Measurements from ENCODE around the gene PHF21A.

PHF21A gene

DNA sequence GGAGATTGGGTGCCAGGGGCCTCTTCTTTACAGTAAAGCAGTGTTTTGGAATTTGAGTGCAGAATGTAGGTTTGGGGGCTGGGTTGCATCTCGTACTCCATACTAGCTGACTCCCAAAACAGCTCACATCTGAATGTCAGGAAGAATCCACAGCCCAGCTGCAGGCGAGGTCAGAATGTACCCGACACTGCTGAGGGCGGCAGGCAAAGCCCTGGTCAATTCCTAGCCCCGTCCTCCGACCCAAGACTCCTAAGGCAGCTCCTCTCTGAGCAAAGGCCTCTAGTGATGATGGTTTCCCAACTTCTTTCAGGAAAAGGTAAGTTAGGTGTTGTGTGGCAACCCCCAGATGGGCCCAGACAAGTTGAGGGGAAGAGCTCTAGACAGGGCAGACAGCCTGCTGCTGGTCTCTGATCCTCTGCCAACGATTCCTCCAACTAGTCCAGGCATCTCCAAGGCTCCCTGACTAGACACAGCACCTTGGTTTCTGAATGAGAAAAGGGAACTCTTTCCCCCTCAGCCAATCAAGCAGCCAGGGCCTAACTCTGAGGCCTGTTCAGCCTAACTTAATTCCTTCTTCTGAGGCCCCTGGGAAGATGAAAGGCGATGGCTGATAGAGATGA, 190.2 kb downstream of the PHF21A start:
- no peak for DNase-seq

DNA sequence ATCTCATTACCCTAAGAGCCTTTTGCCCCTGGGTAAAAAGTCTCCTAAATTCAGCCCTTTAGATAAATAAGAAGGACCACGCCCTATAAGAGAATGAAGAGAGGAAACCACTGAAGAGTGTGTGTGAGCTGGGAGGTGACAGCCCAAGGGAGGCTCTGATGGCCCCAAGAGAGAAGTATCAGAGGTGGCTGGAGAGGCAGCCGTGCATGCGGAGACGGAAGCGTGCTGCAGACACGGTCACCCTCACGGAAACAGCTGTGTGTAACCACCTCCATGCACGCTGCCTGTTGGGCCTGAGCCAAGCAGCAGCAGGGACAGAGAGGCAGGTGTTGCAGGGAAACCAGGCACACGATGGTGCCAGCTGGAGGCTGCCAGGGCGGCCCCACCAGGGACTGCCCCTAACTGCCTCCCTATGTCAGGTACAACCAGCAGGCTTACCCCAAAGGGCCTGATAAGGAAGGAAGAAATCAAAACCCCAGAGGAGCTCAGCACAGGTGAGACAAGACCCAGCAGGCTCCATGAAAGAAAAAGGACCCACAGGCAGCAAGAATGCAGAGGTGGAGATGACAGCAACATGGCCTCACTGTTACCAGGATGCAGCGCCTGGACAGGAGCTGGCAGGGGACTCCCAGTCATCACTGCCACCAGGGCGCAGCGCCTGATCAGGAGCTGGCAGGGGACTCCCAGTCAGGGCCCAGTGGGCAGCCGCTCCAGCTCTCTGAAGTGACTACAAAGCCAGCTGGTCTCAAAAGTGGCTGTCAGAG, 191.0 kb downstream of the PHF21A start:
- DNase-seq: no peak

DNA sequence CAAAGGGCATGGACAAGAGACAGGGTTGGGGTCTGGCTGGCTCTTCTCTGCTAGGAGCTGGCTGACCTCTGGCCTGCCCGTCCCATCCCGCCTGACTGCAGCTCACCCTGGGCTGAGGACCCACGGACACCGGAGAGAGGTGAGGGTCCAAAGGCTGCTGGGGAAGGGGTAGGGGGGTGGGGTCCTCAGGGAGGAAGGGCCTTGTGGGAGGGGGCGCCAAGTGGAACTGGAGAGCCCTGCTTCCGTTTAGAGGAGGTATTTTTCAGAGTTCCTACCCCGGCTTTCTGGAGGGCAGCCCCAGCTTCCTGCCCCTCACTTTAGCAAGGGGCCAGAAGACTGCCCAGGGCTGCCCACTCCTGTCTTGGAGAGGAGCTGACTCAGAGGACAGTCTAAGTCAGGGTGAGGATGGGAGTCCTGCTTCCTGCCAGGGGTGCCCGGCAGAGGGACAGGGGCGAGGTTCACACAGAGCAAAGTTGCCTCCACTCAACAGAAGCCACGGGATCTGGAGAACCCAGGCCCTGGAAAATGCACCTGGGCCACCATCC, 191.7 kb downstream of the PHF21A start:
- DNase-seq: peak; percentile 32

DNA sequence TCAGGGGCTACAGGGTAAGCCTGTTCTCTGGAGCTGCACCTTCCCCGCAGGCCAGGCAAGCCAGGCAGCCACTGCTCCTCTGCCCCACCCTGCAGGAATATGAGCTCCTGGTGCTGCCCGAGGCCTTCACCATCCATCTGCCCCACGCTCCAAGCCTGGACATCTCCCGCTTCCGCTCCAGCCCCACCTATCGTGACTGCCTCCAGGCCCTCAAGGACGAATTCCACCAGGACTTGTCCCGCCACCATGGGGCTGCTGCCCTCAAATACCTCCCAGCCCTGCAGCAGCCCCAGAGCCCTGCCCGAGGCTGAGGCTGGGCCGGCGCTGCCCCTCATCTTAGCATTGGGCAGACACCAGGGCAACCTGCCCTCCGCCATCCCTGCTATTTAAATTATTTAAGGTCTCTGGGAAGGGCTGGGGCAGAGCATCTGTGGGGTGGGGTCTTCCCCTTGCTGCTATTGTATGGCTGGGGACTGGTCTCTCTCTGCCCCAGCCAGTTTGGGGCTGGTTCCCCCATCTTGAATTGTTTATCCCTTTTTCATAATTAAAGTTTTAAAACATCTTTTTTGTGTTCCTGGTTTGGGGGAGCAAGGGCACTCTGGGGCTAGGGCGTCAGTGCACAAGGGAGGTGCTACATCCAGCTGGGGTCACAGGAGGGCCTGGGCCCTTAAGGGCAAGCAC, 192.6 kb downstream of the PHF21A start:
- no peak for DNase-seq

DNA sequence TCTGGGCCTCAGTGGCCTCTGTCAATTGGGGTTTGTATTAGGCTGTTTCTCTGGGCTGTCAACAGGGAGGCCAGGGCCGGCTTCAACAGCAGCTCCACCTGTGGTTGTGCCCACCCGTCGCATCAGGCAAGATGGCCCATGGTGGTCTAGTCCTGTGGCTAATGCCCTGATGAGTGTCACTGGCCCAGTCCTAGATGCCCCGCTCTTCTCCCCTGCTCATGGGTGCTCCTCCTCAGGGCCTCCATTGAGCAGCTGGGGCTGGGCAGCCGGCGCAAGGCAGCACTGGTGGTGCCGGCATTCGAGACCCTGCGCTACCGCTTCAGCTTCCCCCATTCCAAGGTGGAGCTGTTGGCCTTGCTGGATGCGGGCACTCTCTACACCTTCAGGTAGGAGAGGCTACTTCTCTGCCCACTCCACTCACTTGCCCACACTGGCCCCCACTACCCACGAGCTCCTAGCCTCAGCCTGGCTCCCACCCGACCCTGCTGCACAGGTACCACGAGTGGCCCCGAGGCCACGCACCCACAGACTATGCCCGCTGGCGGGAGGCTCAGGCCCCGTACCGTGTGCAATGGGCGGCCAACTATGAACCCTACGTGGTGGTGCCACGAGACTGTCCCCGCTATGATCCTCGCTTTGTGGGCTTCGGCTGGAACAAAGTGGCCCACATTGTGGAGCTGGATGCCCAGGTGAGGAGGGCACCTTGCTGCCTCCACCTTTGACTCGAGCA, 193.4 kb downstream of the PHF21A start:
- DNase-seq: no peak

DNA sequence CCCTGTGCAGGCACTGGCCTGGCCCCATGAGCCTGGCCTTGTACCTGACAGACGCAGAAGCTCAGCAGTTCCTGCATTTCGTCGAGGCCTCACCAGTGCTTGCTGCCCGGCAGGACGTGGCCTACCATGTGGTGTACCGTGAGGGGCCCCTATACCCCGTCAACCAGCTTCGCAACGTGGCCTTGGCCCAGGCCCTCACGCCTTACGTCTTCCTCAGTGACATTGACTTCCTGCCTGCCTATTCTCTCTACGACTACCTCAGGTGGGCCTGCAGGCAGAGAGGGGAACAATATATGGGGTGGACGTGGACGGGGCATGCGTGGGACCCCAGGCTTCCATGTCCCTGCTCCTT, 193.9 kb downstream of the PHF21A start:
- DNase-seq: no peak

DNA sequence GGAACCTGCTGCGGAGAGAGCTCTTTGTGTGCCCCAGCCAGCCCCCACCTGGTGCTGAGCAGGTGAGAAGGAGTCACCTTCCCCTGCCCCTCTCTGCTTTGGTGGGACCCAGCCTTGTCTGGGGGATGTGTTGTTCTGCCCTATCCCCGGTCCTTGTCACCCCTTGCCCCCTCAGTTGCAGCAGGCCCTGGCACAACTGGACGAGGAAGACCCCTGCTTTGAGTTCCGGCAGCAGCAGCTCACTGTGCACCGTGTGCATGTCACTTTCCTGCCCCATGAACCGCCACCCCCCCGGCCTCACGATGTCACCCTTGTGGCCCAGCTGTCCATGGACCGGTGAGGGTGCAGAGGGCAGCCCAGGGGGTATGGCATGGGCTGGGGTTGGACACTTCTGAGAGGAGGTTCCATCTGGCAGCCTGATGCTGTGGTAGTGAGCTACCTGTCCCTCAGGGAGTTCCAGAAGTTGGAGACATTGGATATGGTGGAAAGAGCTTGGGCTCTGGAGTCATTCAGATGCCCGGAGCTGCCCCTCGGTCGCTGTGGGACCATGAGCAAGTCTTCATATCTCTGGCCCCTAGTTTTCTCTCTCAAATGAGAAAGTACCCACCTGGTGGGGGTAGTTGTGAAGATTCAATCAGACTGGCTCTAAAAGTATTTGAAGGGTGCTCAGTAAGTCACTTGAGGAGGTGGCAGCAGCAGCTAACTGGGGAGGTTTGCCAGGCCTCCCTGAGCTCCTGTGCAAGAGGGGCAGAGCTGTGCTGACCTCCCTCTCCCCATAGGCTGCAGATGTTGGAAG, 194.5 kb downstream of the PHF21A start:
- DNase-seq: no peak

DNA sequence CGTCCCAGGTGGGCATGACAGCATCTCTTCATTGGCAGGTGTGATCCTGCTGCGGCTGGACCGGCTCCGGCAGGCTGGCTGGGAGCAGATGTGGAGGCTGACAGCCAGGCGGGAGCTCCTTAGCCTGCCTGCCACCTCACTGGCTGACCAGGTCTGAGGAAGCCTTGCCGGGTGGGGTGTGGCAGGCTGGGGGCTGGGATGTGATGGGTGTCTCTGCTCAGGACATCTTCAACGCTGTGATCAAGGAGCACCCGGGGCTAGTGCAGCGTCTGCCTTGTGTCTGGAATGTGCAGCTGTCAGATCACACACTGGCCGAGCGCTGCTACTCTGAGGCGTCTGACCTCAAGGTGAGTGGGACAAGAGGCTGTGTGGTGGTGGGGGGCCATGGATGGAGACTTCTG, 195.3 kb downstream of the PHF21A start:
- DNase-seq: no peak

DNA sequence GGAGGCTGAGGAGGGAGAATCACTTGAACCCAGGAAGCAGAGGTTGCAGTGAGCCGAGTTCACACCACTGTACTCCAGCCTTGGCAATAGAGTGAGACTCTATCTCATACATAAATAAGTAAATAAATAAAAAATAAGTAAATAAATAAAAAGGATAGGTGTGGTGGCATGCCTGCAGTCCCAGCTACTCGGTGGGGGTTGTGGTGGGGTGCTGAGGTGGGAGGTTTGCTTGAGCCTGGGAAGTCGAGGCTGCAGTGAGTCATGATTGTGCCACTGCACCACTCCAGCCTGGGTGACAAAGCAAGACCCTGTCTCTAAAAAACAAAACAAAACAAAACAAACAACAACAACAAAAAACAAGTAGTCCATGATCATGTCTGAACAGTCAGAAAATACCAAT, 195.7 kb downstream of the PHF21A start:
- DNase-seq: no peak

DNA sequence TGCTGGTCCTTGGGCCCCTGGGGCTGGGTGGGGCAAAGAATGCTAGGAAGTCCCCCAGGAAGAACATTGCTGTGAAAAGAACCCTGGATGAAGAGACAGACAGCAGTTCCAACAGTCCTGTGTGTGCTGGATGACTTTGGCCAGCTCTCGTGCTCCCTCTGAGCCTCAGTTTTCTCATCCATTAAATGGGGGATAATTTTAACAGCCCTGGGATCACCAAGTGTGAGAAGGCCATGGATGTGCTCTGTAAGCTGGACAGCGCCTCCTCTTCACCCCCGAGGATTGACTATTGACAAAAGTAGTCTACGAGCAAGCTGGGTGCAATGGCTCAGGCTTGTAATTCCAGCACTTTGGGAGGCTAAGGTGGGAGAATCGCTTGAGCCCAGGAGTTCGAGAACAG, 196.3 kb downstream of the PHF21A start:
- DNase-seq: no peak

DNA sequence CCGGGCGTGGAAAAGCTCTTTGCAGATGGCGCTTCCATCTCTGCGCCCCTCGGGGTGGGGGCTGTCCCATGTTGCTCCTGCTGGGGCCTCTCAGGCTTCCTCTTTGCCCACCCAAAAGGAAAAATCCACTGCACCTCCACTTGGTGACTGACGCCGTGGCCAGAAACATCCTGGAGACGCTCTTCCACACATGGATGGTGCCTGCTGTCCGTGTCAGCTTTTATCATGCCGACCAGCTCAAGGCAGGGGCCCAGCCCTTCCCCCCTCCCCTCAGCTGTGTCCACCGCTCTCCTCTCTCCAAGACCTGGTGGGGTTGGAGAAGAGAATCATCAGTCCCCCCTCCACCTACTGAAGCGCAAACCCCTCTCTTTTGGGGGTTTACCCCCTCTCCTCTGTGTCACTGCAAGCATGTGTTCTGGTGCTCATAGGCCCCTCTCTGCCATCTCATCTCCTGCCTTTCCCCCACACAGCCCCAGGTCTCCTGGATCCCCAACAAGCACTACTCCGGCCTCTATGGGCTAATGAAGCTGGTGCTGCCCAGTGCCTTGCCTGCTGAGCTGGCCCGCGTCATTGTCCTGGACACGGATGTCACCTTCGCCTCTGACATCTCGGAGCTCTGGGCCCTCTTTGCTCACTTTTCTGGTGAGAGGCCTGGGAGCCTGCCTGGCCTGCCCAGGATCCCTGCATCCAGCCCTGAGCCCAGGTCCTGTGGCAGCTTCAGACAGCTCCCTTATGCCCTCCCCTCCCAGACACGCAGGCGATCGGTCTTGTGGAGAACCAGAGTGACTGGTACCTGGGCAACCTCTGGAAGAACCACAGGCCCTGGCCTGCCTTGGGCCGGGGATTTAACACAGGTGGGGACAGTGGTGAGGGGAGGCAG, 197.0 kb downstream of the PHF21A start:
- DNase-seq: no peak

DNA sequence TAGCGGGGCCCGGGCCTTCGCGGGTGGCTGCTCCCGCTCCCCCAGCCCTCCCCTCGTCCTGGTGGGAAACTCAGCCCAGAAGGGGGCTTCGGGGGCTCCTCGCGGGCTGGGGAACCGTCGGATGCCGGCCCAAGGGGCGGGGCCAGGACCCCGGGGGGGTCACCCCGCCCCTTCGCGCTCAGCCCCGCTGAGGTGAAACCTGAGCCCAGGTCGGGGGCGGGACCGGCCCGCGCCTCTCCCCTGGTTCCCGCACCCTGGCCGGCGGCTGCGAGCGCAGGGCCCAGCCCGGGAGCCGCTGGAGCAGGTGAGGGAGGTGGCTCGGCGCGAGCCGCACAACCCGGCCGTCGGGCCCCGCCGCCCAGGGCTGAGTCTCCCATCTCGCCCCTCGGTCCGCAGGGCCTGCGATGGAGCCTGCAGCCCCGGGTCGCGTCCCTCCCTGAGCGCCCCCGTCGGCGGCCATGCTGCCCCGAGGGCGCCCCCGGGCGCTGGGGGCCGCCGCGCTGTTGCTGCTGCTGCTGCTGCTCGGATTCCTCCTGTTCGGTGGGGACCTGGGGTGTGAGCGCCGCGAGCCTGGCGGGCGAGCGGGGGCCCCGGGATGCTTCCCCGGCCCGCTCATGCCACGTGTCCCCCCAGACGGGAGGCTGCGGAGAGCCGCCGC, 198.7 kb downstream of the PHF21A start, which contains the start of gene LARGE2:
Gene LARGE2, plus strand, starts transcription at position 232 of the 658 bp plus-strand sequence. Its CDS starts 227 bp downstream, at position 459.
- no peak for DNase-seq

DNA sequence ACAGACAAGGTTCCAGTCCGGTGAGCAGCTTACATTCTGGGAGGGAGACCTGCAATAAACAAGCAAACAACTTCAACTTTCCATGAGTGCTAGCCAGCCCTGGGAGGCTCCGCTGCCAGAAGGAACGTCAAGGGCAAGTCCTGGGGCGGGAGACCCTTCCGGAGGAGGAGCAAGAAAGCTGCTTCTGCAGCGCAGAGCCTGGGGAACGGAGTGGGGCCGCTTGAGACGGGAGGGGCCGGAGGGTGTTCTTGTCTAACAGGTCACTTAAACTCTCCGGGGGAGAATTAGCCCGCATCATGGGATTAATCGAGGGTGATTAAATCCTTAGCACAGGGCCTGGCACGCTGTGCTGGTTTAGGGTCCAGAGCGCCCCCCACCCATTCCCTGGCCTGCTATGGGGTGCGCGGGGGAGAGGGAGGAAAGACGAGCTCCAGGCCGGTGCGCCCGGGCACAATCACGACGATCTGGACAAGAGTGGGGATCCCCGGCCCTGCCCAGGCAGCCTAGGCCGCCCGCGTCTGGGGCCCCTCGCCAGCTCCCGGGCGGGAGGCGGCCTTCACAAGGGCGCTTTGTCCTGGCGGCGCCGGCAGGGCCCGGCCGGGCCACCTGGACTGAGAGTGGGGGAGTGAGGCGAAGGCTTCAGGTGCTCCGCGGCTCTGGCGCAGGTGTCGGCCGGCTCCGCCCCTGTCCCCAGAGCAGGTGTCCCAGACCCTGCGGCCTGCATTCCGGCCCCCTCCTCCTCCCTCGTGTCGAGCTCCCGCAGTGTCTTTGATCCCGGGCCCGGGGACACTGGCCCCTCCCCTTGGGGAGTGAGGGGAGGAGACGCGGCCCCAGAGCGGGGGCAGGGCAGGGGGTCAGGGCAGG, 199.5 kb downstream of the PHF21A start:
- DNase-seq: no peak

DNA sequence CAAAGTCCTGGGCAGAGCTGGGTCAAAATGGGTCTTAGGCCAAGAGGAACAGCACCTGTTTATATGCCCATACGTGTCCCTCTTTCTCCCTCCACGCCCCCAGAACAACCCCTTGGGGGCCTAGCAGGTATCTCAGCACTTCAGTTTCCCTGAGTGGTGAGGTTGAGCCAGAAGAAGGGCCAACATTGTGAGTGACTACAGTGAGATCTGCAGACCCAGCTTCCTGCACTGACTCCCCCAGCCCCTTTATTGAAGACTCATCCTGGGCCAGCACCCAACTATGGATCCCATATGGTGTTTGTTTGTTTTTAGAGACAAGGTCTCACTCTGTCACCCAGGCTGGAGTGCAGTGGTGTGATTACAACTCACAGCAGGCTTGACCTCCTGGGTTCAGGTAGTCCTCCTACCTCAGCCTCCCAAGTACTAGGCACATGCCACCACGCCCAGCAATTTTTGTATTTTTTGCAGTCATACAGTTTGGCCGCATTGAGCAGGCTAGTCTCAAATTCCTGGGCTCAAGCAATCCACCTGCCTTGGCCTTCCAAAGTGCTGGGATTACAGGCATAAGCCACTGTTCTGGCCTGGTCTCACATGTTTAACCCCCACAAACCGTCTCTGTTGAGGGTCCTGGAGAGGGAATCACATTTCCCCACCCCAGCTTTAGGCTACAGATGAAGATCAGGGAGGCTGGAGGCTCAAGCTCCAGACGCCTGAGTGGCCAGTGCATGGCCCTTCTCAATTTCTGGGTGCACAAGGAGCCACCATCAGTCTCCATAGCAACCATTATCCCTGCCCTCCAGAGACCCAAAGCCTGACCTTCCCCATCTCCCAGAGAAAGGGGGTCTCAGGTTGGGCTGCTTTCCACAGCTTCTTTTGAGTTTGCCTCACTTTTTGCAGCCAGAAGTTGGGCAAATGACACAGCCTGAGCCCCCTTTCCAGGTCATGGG, 200.4 kb downstream of the PHF21A start:
- no peak for DNase-seq

DNA sequence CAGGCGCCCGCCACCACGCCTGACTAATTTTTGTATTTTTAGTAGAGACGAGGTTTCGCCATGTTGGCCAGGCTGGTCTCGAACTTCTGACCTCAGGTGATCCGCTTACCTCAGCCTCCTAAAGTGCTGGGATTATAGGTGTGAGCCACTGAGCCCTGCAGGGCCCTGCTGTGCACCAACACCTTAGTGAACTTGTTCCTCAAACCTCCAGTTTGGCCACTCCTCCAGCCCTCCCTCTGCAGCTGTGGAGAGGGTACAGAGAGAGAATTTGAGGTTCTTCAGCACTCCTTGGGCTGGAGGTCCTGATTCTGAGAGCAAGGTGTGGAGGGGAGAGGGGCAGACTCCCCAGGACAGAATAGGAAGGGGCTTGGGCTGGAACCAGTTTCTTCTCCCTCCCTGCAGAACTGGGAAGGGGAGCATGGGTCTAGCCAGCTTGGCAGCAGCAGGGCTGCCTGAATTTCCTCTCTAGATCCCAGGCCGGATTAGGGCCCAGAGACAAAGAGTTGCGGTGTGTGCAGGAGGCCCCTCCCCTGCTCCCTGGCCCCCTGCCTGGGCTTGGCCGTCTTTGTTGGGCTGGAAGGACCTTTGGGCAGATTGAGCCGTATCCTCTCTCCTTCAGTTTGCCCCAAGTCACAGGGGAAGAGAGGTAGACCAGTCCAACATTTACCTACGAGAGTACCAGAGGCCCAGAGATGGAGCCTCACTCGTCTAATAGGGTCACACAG, 201.3 kb downstream of the PHF21A start:
- DNase-seq: no peak

DNA sequence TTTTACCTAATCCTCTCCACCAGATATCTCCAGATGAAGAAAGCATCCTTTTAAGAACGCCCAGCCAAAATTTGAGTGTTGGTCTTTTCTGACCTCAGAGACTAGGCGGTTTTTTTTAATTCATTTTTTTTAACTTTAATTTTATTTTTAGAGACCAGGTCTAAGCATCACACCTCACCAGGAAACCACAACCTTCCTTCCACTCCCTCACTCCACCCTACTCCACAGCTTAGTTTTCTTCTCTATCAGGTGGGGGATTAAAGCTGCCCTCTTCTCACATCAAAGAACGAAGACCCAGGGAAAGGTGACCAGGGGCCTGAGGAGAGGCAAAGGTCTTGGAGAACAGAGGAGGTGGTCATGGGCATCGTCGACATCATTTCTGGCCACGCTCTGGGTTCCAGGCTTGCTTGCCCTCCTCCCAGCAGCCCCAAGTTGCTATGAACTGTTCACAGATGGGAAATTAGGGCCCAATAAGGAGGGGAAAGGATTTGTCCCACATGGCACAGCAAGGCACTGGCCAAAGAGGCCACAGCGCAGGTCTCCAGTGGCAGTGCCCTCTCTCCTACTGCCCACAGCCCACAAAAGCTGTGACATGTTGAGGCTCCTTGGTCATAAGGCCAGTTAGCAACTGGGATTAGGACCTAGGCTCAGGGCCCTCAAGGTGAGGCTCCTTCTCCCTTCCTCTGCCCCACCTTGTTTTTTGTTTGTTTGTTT, 202.1 kb downstream of the PHF21A start:
- no peak for DNase-seq

DNA sequence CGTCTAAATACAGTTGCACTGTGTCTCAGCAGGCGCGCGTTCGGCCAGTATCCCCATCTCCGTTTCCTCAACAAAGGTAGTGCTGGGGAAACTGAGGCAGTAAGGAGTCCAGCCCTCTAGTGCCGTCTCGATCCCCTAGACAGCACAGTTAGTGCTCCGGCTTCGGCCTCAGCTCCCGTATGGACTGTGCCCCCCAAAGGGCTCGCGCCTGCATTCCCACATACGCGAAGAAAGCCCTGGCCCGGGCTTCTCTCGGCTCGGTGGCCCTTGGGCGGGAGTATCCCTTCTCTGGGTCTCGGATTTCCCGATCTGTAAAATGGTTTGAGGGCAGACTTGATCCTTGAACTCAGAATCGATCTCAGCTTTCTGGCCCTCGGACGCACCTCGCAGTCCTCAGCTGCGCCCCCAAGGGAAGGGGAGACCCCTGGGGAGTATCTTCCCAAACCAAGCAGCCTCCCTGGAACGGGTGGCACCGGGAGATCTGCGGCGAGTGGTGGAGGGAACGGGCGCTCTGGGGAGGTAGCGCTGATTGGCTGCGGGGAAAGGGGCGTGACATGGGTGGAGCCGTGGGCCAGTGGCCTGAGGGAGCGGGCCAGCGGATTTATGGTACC, 202.8 kb downstream of the PHF21A start:
- peak; percentile 80 for DNase-seq

All from EL (cell line).